PC-3 (cell line): ENCODE measurements around the gene MITF. TPM values are rescaled to one million over a fixed set of nuclear protein-coding genes. Genes with fewer than 3 reads are reported as not detected.

Experiments
- ATAC-seq: fragments of 200-7000 bp; cut with Tn5 transposase; 2 replicates; pipeline ENCODE4 v1.9.1; 2020; ENCODE audit warnings: mild to moderate bottlenecking, moderate library complexity
- BruUV-seq: library from RNA; stranded (reverse); fragments of 400-500 nt; replicated peaks from 2 replicates; lab custom pipeline; 2021; lab: Mats Ljungman, UMichigan
- CTCF ChIA-PET: fragments of 300-600 bp; sonication (Branson Sonifier 250); formaldehyde crosslinking; loops from one replicate; lab custom pipeline; 2022; ENCODE audit warnings: antibody characterized with exemption; lab: Charles Lee
- POLR2A ChIA-PET: fragments of 300-600 bp; sonication (Branson Sonifier 250); formaldehyde crosslinking; loops from one replicate; lab custom pipeline; 2022; ENCODE audit warnings: antibody characterized with exemption; ENCODE audit not compliant: unreplicated experiment; lab: Charles Lee
- DNase-seq: peaks from one replicate; pipeline ENCODE4 v3.0.0-alpha.2; 2015
- H2AFZ ChIP-seq: fragments of 300-600 bp; sonication (generic); 2 replicates; pipeline ENCODE4 v1.6.0; 2016; ENCODE audit warnings: antibody characterized with exemption, low read length
- H3F3A ChIP-seq: fragments of 300-600 bp; sonication (generic); one replicate; pipeline ENCODE4 v1.6.0; 2017; ENCODE audit warnings: antibody characterized with exemption, low read length, control low read depth, mild to moderate bottlenecking; ENCODE audit not compliant: unreplicated experiment
- H3K27ac ChIP-seq: fragments of 300-600 bp; sonication (generic); 2 replicates; pipeline ENCODE4 v1.5.1; 2016; ENCODE audit warnings: mild to moderate bottlenecking, low read length
- H3K27me3 ChIP-seq: fragments of 300-600 bp; sonication (generic); 2 replicates; pipeline ENCODE4 v1.6.1; 2016; ENCODE audit warnings: low read length, mixed read lengths
- H3K36me3 ChIP-seq: fragments of 300-600 bp; sonication (generic); 2 replicates; pipeline ENCODE4 v1.6.1; 2016; ENCODE audit warnings: low read depth, mixed run types, low read length, mixed read lengths
- H3K4me1 ChIP-seq: fragments of 300-600 bp; sonication (generic); 2 replicates; pipeline ENCODE4 v1.5.1; 2016; ENCODE audit warnings: low read length; ENCODE audit not compliant: insufficient read depth
- H3K4me2 ChIP-seq: fragments of 300-600 bp; sonication (generic); 2 replicates; pipeline ENCODE4 v1.6.0; 2016; ENCODE audit warnings: low read length
- H3K4me3 ChIP-seq: fragments of 300-600 bp; sonication (generic); 2 replicates; pipeline ENCODE4 v1.5.1; 2016; ENCODE audit warnings: mild to moderate bottlenecking, low read length, mixed read lengths
- H3K79me2 ChIP-seq: fragments of 300-600 bp; sonication (generic); 2 replicates; pipeline ENCODE4 v1.6.1; 2017; ENCODE audit warnings: low read length, mixed read lengths
- H3K9ac ChIP-seq: fragments of 300-600 bp; sonication (generic); 2 replicates; pipeline ENCODE4 v1.6.0; 2016; ENCODE audit warnings: mild to moderate bottlenecking, low read length
- H3K9me2 ChIP-seq: fragments of 300-600 bp; sonication (generic); replicated peaks from 2 replicates; pipeline ENCODE4 v1.6.1; 2016; ENCODE audit warnings: mixed run types, low read length, mixed read lengths
- H3K9me3 ChIP-seq: fragments of 300-600 bp; sonication (generic); 2 replicates; pipeline ENCODE4 v1.6.1; 2016; ENCODE audit warnings: low read length, mixed read lengths
- H4K20me1 ChIP-seq: fragments of 300-600 bp; sonication (generic); 2 replicates; pipeline ENCODE4 v1.6.1; 2016; ENCODE audit warnings: low read length, mixed read lengths
- CTCF ChIP-seq: fragments of 300-600 bp; sonication (generic); conservative IDR thresholded peaks from 2 replicates; pipeline ENCODE4 v1.5.1; 2017; ENCODE audit warnings: antibody characterized with exemption, low read depth, mild to moderate bottlenecking, low read length
- EZH2 ChIP-seq: fragments of 300-600 bp; sonication (generic); IDR thresholded peaks from one replicate; pipeline ENCODE4 v1.6.1; 2017; ENCODE audit warnings: antibody characterized with exemption, mild to moderate bottlenecking, low read length; ENCODE audit not compliant: unreplicated experiment
- EZH2phosphoT487 ChIP-seq: fragments of 300-600 bp; sonication (generic); IDR thresholded peaks from 2 replicates; pipeline ENCODE4 v1.6.1; 2018; ENCODE audit warnings: mild to moderate bottlenecking, antibody characterized with exemption, low read length, borderline replicate concordance
- intact Hi-C: fragments of 100-400 bp; cut with micrococcal nuclease; formaldehyde crosslinking; loops from 2 replicates; pipeline ENCODE4 v1.9.0; 2023
- total RNA-seq: library from RNA; depleted of rRNA; stranded (reverse); fragments of >200 nt; gene quantifications from 2 replicates; pipeline ENCODE4 v1.2.3, GENCODE V29; 2014

Gene MITF
- total RNA-seq, 1 experiment from 2014 or later, result 7.6 TPM

- no peaks in the 10 kb centered on the region for H3K36me3 ChIP-seq
- peaks cover 52% of the 10 kb centered on the region for H3K4me1 ChIP-seq
- H4K20me1 ChIP-seq, result no peaks in the 10 kb centered on the region
- H3K4me3 ChIP-seq, result peak overlapping the region; percentile 33; the same call in 1 of the 2 replicates
- H3K79me2 ChIP-seq, result peaks cover 31% of the 10 kb centered on the region
- peak overlapping the region; percentile 85 for H3K27ac ChIP-seq
- no peak overlapping the region; the same call in 1 of the 2 replicates for H3K9ac ChIP-seq
- DNase-seq (no peak), ATAC-seq (peak; percentile 12)
- ChIA-PET POLR2A (no interaction called here), CTCF (no interaction called here)
- H3K9me3 ChIP-seq, result no peaks in the 10 kb centered on the region
- no peaks in the 10 kb centered on the region for H3F3A ChIP-seq
- TSS peak; percentile 50 for BruUV-seq
- no peaks in the 10 kb centered on the region for H3K9me2 ChIP-seq
- peak overlapping the region; percentile 76 for H3K4me2 ChIP-seq
- TF ChIP-seq EZH2 (no peak), CTCF (no peak)
- H3K27me3 ChIP-seq, result no peaks in the 10 kb centered on the region
- intact Hi-C loops, result loop anchor here (2.0 kb wide), 1 partner anchor 24 kb away; the partner anchor contains the start of gene MITF
- H2AFZ ChIP-seq, result no peak overlapping the region
These were observed 23.5 kb downstream of the MITF start for GRCh38 chr3:69762768-69763229.

GRCh38 chr3:69763458-69763857, 24.2 kb downstream of the MITF start:
- Histone ChIP-seq H3K9me3 (no peaks in the 10 kb centered on the region), H3K4me2 (peak overlapping the region; percentile 76), H3F3A (no peaks in the 10 kb centered on the region), H3K4me1 (peaks cover 57% of the 10 kb centered on the region), H3K36me3 (no peaks in the 10 kb centered on the region), H4K20me1 (no peaks in the 10 kb centered on the region), H3K27ac (peak overlapping the region; percentile 85), H3K9ac (no peak overlapping the region), H3K79me2 (peaks cover 31% of the 10 kb centered on the region), H3K9me2 (no peaks in the 10 kb centered on the region), H3K27me3 (no peaks in the 10 kb centered on the region), H3K4me3 (peak overlapping the region; percentile 33), H2AFZ (no peak overlapping the region)
- no peak for TF ChIP-seq EZH2phosphoT487
- no peak for TF ChIP-seq CTCF
- TF ChIP-seq EZH2, result no peak
- DNase-seq, result no peak
- BruUV-seq, result no TSS peak
- no peak for ATAC-seq
- POLR2A ChIA-PET, result no interaction called here
- intact Hi-C loops, result loop anchor here (2.0 kb wide), 1 partner anchor 25 kb away; the partner anchor contains the start of gene MITF
- CTCF ChIA-PET, result no interaction called here

- POLR2A ChIA-PET, result interaction anchor here (0.6 kb wide), 1 partner anchor 28 kb away, joined by 6 read pairs; no protein-coding TSS in a partner anchor
- peak overlapping the region; percentile 76 for H3K4me2 ChIP-seq
- H3K4me3 ChIP-seq, result peak overlapping the region; percentile 25
- ATAC-seq (no peak), DNase-seq (no peak)
- H4K20me1 ChIP-seq, result no peaks in the 10 kb centered on the region
- H3K27ac ChIP-seq, result peak overlapping the region; percentile 8
- CTCF ChIA-PET, result no interaction called here
- TF ChIP-seq EZH2, result no peak
- TF ChIP-seq EZH2phosphoT487, result no peak
- TF ChIP-seq CTCF, result no peak
- no peaks in the 10 kb centered on the region for H3K9me2 ChIP-seq
- H2AFZ ChIP-seq, result no peak overlapping the region
- H3K79me2 ChIP-seq, result peaks cover 31% of the 10 kb centered on the region
- peaks cover 62% of the 10 kb centered on the region for H3K4me1 ChIP-seq
- H3K36me3 ChIP-seq, result no peaks in the 10 kb centered on the region
- H3F3A ChIP-seq, result no peaks in the 10 kb centered on the region
- no peaks in the 10 kb centered on the region for H3K9me3 ChIP-seq
- intact Hi-C loops, result no loop called here
- BruUV-seq, result no TSS peak
- H3K9ac ChIP-seq, result no peak overlapping the region
- H3K27me3 ChIP-seq, result no peaks in the 10 kb centered on the region
These were observed 25.0 kb downstream of the MITF start for GRCh38 chr3:69764121-69764741.
